ENCODE measurements around the gene EPAS1. TPM values are rescaled to one million over a fixed set of nuclear protein-coding genes. Genes with fewer than 3 reads are reported as not detected.

EPAS1 gene
- polyA plus RNA-seq, 1 of the 3 experiments (the other 2 are of a cell fraction) = 69.2 TPM

DNA sequence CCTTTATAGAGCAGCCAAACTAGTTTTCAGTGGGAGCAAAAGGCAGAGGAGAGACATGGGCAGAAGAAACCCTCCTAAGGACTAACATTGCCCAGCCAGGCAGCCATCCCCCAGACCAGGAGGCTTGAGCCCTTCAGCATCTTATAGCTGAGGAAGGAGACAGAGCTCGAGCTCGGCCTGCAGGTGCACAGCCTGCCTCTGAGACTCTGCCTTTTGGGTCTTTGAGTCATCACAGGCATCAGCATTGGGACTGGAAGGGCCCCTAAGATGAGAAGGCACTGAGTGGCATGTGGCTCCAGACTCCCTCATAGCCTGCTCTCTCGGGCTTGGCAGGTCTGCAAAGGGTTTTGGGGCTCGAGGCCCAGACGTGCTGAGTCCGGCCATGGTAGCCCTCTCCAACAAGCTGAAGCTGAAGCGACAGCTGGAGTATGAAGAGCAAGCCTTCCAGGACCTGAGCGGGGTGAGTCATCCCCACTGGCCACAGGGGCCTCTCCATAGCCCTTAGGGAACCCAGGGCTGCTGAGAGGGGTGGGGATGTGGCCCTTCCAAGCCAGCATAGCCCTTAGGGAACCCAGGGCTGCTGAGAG is 84.1 kb downstream of the EPAS1 start:
- H3K27me3 ChIP-seq (ENCODE audit: insufficient read depth) = no peaks in the 10 kb centered on the region
- no peaks in the 10 kb centered on the region for H3F3A ChIP-seq (replicated peaks; ENCODE audit: insufficient read depth)
- H3K4me2 ChIP-seq = no peak overlapping the region
- no peaks in the 10 kb centered on the region for H3K9me2 ChIP-seq
- H3K79me2 ChIP-seq (ENCODE audit: insufficient read depth) = no peaks in the 10 kb centered on the region
- H3K36me3 ChIP-seq (replicated peaks in 1 of 2; ENCODE audit: control insufficient read depth in 1 of 2, insufficient read depth in 2 of 2, low read length in 1 of 2) = peaks cover 62 to 96% of the 10 kb centered on the region in 2 experiments
- ChIA-PET CTCF (interaction anchor here (1.1 to 4.3 kb wide), 4 partner anchors 14 to 388 kb away, joined by 3 to 20 read pairs (median 8); no protein-coding TSS in a partner anchor), POLR2A (no interaction called here)
- H3K9ac ChIP-seq = no peak overlapping the region
- TF ChIP-seq POLR2AphosphoS5 (IDR thresholded peaks at IDR 0.05; ENCODE audit: low read depth, low read length) = no peak
- TF ChIP-seq FOXM1 (IDR thresholded peaks at IDR 0.05; ENCODE audit: low read depth) = no peak
- no peak for TF ChIP-seq TEAD4 (IDR thresholded peaks at IDR 0.05; ENCODE audit: borderline replicate concordance, insufficient read depth)
- no peak for TF ChIP-seq RCOR1 (IDR thresholded peaks at IDR 0.05; ENCODE audit: low read length)
- H3K9me3 ChIP-seq = no peaks in the 10 kb centered on the region
- 88% methylated on average over 7 of the region's 8 CpGs for WGBS (ENCODE audit: low lambda C conversion rate)
- no peak overlapping the region for H3K4me3 ChIP-seq (ENCODE audit: low read depth in 2 of 2, low read length in 1 of 2)
- peaks cover 0 to 31% of the 10 kb centered on the region in 2 experiments; a peak in 1 of 4 replicates for H3K4me1 ChIP-seq (ENCODE audit: control insufficient read depth in 1 of 2, insufficient read depth in 2 of 2, low read depth in 1 of 2, low read length in 1 of 2)
- no peak for DNase-seq
- H3K27ac ChIP-seq (ENCODE audit: low read depth in 2 of 2, low read length in 1 of 2) = peak overlapping the region in 1 of 2 experiments; percentile 47; a peak in 1 of 4 replicates
- no peaks in the 10 kb centered on the region for H4K20me1 ChIP-seq (ENCODE audit: insufficient read depth)
- H2AFZ ChIP-seq (ENCODE audit: low read depth) = no peak overlapping the region

DNA sequence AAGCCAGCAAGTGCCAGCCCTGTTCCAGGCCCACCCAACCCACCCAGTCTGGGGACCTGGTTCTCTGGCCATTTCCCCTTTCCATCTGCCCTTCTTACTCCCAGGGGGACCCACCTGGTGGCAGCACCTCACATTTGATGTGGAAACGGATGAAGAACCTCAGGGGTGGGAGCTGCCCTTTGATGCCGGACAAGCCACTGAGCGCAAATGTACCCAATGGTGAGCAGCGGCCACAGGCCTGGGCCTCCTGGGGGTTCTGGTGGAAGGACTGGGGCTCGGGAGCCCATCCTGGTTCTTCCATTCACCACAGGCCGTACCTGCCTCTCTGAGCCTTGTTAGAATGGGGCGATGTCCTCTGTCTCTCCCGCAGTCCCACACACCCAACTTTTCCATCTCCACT is 84.7 kb downstream of the EPAS1 start:
- peak overlapping the region in 1 of 2 experiments; percentile 3; a peak in 1 of 4 replicates for H3K27ac ChIP-seq (ENCODE audit: low read depth in 2 of 2, low read length in 1 of 2)
- peaks cover 0 to 26% of the 10 kb centered on the region in 2 experiments; a peak in 1 of 4 replicates for H3K4me1 ChIP-seq (ENCODE audit: control insufficient read depth in 1 of 2, insufficient read depth in 2 of 2, low read depth in 1 of 2, low read length in 1 of 2)
- H3K79me2 ChIP-seq (ENCODE audit: insufficient read depth) = no peaks in the 10 kb centered on the region
- DNase-seq = no peak
- ChIA-PET POLR2A (no interaction called here), CTCF (interaction anchor here (4.0 kb wide), 1 partner anchor 389 kb away, joined by 14 read pairs; no protein-coding TSS in a partner anchor)
- H3K9me3 ChIP-seq = no peaks in the 10 kb centered on the region
- no peaks in the 10 kb centered on the region for H3K27me3 ChIP-seq (ENCODE audit: insufficient read depth)
- WGBS (ENCODE audit: low lambda C conversion rate) = 94% methylated on average over 8 of the region's 8 CpGs
- H3K36me3 ChIP-seq (replicated peaks in 1 of 2; ENCODE audit: control insufficient read depth in 1 of 2, insufficient read depth in 2 of 2, low read length in 1 of 2) = peaks cover 64 to 96% of the 10 kb centered on the region in 2 experiments
- no peaks in the 10 kb centered on the region for H3F3A ChIP-seq (replicated peaks; ENCODE audit: insufficient read depth)
- no peak overlapping the region for H3K4me3 ChIP-seq (ENCODE audit: low read depth in 2 of 2, low read length in 1 of 2)
- no peak overlapping the region for H3K4me2 ChIP-seq
- no peak for TF ChIP-seq MXI1 (IDR thresholded peaks at IDR 0.05; ENCODE audit: low read depth, low read length)
- no peak for TF ChIP-seq TAF1 (IDR thresholded peaks at IDR 0.05; ENCODE audit: borderline replicate concordance, low read depth, low read length)
- TF ChIP-seq FOXM1 (IDR thresholded peaks at IDR 0.05; ENCODE audit: low read depth) = no peak
- no peak for TF ChIP-seq MEF2A (IDR thresholded peaks at IDR 0.05; ENCODE audit: borderline replicate concordance, low read depth)
- no peak for TF ChIP-seq JUND (IDR thresholded peaks at IDR 0.05)
- H4K20me1 ChIP-seq (ENCODE audit: insufficient read depth) = no peaks in the 10 kb centered on the region
- H3K9me2 ChIP-seq = no peaks in the 10 kb centered on the region
- H2AFZ ChIP-seq (ENCODE audit: low read depth) = no peak overlapping the region
- H3K9ac ChIP-seq = no peak overlapping the region

- Histone ChIP-seq H3K4me3 (ENCODE audit: low read depth in 2 of 2, low read length in 1 of 2) (no peak overlapping the region), H3K4me1 (ENCODE audit: control insufficient read depth in 1 of 2, insufficient read depth in 2 of 2, low read depth in 1 of 2, low read length in 1 of 2) (peaks cover 0 to 19% of the 10 kb centered on the region in 2 experiments; a peak in 1 of 4 replicates), H3K9me2 (no peaks in the 10 kb centered on the region), H3F3A (replicated peaks; ENCODE audit: insufficient read depth) (no peaks in the 10 kb centered on the region), H3K79me2 (ENCODE audit: insufficient read depth) (no peaks in the 10 kb centered on the region), H3K27ac (ENCODE audit: low read depth in 2 of 2, low read length in 1 of 2) (peak overlapping the region in 1 of 2 experiments; percentile 3; a peak in 1 of 4 replicates), H3K9ac (no peak overlapping the region), H4K20me1 (ENCODE audit: insufficient read depth) (no peaks in the 10 kb centered on the region), H3K27me3 (ENCODE audit: insufficient read depth) (no peaks in the 10 kb centered on the region), H3K9me3 (no peaks in the 10 kb centered on the region), H3K4me2 (no peak overlapping the region), H2AFZ (ENCODE audit: low read depth) (no peak overlapping the region), H3K36me3 (replicated peaks in 1 of 2; ENCODE audit: control insufficient read depth in 1 of 2, insufficient read depth in 2 of 2, low read length in 1 of 2) (peaks cover 59 to 96% of the 10 kb centered on the region in 2 experiments)
- POLR2A ChIA-PET = no interaction called here
- WGBS (ENCODE audit: low lambda C conversion rate) = 92% methylated on average over 13 of the region's 14 CpGs
- DNase-seq = no peak
- CTCF ChIA-PET = no interaction called here
- no peak for TF ChIP-seq FOXM1 (IDR thresholded peaks at IDR 0.05; ENCODE audit: low read depth)
- TF ChIP-seq GATA2 (CRISPR knock-in tag; IDR thresholded peaks at IDR 0.05) = no peak
- no peak for TF ChIP-seq NRF1 (IDR thresholded peaks at IDR 0.05; ENCODE audit: low read depth, low read length)
- TF ChIP-seq, protein P1, sequence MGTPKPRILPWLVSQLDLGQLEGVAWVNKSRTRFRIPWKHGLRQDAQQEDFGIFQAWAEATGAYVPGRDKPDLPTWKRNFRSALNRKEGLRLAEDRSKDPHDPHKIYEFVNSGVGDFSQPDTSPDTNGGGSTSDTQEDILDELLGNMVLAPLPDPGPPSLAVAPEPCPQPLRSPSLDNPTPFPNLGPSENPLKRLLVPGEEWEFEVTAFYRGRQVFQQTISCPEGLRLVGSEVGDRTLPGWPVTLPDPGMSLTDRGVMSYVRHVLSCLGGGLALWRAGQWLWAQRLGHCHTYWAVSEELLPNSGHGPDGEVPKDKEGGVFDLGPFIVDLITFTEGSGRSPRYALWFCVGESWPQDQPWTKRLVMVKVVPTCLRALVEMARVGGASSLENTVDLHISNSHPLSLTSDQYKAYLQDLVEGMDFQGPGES (IDR thresholded peaks at IDR 0.05; ENCODE audit: low read depth, low read length) = no peak
- TF ChIP-seq MAX (IDR thresholded peaks at IDR 0.05; ENCODE audit: low read depth) = no peak
- TF ChIP-seq ZBTB33 (IDR thresholded peaks at IDR 0.05; ENCODE audit: borderline replicate concordance, low read depth) = no peak
- no peak for TF ChIP-seq EZH2phosphoT487 (IDR thresholded peaks at IDR 0.05; ENCODE audit: borderline replicate concordance, low read depth)
- TF ChIP-seq MEF2A (IDR thresholded peaks at IDR 0.05; ENCODE audit: borderline replicate concordance, low read depth) = no peak
- TF ChIP-seq NFIC (IDR thresholded peaks at IDR 0.05; ENCODE audit: borderline replicate concordance) = no peak
- TF ChIP-seq RXRA (IDR thresholded peaks at IDR 0.05; ENCODE audit: borderline replicate concordance, low read depth) = no peak
- no peak for TF ChIP-seq FOXJ3 (CRISPR knock-in tag; IDR thresholded peaks at IDR 0.05)
- no peak for TF ChIP-seq ELF1 (IDR thresholded peaks at IDR 0.05)
These were observed 85.3 kb downstream of the EPAS1 start for GRCh38 chr2:46382331-46383112.
